GM12874 (cell line): ENCODE data around the gene PRRC2C.

ENCODE experiments used
- TF ChIP-seq, protein P1 (sequence below): IDR thresholded peaks from 2 replicates; pipeline ENCODE4 v1.5.1; 2011; ENCODE audit warnings: low read depth, mild to moderate bottlenecking, control low read depth, low read length, moderate library complexity; ENCODE audit not compliant: insufficient read depth

PRRC2C gene

DNA sequence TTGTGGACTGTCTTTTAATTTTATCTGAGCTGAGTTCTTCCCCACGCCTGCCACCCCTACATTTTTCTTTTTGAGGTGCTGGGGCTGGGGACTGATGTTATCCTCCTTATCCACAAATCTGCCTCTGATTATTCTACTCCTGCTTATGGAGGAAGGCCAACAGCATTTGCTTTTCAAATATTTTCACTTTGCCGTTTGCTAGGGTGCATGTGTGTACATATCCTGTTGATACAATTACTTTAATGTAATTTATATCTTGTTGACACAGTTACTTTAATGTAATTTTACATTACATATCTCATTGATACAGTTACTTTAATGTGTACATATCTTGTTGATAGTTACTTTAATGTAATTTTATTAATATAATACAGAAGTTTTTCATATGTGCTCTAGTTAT, 36.2 kb downstream of the PRRC2C start:
- TF ChIP-seq, protein P1, sequence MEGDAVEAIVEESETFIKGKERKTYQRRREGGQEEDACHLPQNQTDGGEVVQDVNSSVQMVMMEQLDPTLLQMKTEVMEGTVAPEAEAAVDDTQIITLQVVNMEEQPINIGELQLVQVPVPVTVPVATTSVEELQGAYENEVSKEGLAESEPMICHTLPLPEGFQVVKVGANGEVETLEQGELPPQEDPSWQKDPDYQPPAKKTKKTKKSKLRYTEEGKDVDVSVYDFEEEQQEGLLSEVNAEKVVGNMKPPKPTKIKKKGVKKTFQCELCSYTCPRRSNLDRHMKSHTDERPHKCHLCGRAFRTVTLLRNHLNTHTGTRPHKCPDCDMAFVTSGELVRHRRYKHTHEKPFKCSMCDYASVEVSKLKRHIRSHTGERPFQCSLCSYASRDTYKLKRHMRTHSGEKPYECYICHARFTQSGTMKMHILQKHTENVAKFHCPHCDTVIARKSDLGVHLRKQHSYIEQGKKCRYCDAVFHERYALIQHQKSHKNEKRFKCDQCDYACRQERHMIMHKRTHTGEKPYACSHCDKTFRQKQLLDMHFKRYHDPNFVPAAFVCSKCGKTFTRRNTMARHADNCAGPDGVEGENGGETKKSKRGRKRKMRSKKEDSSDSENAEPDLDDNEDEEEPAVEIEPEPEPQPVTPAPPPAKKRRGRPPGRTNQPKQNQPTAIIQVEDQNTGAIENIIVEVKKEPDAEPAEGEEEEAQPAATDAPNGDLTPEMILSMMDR, result no peak

DNA sequence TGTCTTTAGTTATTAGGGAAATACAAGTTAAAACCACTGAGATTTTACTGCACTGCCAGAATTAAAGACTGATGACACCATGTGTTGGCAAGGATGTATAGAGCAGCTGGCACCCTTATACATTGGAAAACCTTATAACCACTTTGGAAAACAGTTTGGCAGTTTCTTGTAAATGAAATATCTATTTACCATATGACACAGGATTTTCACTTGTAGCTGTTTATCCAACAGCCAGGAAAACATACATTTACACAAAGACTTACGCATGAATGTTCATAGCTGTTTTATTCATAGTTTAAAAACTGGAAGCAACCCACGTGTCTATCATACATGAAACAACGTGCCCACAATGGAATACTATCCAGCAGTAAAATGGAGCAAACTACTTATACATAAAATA, 45.3 kb downstream of the PRRC2C start:
- TF ChIP-seq, protein P1, result no peak

- TF ChIP-seq, protein P1, result no peak
Observed at GRCh38 chr1:171532520-171532919, 47.2 kb downstream of the PRRC2C start.

DNA sequence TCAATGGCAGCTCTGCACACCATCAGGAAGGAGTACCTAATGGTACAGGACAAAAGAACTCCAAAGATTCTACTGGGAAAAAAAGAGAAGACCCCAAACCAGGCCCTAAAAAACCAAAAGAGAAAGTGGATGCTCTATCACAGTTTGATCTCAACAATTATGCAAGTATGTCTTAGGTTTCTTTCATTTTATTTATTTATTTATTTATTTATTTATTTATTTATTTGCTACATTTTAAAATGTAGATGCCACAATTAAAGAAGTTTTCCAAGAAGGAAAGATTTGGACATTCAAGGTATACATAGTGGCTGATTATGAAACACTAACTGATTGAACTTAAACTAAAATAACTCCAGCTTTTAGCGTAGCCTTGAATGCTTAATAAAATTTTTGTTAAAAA, 60.2 kb downstream of the PRRC2C start:
- TF ChIP-seq, protein P1, result no peak

DNA sequence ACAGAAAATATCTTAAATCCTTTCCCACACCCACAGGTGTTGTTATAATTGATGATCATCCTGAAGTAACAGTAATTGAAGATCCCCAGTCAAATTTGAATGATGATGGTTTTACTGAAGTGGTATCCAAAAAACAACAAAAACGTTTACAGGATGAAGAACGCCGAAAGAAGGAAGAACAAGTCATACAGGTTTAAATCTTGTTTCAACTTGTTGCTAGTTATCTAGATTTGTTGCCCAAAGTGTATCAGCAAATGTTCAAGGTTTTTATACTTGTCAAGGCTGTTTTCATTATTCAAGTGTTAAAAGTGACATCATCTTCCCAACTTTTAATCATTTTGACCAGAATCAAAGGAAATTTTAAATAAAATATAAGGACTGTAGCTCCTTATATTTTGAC, 64.7 kb downstream of the PRRC2C start:
- TF ChIP-seq, protein P1, result no peak

DNA sequence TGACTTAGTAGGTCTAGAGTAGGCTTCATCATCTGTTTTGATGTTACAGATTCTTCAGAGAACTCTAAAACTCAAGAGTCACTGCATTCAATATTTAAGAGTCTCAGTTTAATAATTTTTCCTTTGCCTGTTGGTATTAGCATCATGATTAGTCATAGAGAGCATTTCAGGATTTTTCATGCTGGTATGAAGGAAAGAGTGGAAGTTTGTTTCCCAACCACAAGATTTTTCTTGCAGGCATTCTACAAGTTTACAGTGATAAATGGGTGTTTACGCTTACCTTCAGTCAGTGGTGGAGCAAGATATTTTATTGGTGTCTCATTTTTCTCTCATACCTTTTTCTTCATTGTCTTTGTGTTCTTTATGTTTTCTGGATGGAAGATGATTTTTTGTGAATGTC, 78.3 kb downstream of the PRRC2C start:
- TF ChIP-seq, protein P1, result no peak

DNA sequence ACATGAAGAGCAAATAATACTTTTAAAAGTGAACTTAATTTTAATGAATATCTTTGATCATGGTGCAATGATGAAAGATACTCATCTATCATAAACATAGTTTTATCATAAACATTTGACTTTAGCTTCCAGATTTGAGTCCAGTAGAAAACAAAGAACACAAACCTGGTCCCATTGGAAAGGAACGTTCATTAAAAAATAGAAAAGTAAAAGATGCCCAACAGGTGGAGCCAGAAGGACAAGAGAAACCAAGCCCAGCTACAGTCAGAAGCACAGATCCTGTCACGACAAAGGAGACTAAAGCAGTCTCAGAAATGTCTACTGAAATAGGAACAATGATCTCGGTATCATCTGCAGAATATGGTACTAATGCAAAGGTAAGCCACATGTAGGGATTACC, 81.1 kb downstream of the PRRC2C start:
- TF ChIP-seq, protein P1, result no peak

- TF ChIP-seq, protein P1, result no peak
Observed at GRCh38 chr1:171570295-171570694, 85.0 kb downstream of the PRRC2C start.
